ENCODE results near the gene COBLL1.

DNA sequence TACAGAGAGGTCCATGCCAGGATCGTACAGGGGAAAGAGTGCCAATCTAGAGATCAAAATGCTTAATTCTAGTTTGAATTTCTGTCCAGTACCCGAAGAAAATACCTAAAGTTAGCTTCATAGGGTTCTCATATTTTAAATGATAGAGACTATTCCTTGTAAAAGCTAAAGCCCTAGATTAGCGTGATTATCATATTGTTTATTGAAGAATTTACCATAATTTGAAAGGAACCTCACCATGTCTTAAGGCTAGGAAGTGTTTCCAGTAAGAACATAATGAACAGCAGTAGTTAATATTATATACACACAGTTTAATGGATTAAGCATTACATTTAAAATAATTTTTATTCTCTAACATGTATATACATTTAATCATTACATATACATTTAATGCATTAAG is 68.5 kb downstream of the COBLL1 start:
- TF ChIP-seq, protein P1, sequence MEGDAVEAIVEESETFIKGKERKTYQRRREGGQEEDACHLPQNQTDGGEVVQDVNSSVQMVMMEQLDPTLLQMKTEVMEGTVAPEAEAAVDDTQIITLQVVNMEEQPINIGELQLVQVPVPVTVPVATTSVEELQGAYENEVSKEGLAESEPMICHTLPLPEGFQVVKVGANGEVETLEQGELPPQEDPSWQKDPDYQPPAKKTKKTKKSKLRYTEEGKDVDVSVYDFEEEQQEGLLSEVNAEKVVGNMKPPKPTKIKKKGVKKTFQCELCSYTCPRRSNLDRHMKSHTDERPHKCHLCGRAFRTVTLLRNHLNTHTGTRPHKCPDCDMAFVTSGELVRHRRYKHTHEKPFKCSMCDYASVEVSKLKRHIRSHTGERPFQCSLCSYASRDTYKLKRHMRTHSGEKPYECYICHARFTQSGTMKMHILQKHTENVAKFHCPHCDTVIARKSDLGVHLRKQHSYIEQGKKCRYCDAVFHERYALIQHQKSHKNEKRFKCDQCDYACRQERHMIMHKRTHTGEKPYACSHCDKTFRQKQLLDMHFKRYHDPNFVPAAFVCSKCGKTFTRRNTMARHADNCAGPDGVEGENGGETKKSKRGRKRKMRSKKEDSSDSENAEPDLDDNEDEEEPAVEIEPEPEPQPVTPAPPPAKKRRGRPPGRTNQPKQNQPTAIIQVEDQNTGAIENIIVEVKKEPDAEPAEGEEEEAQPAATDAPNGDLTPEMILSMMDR (IDR thresholded peaks at IDR 0.05) = no peak
- TF ChIP-seq POLR2AphosphoS5 (IDR thresholded peaks at IDR 0.05) (no peak), POLR2A (IDR thresholded peaks at IDR 0.05; ENCODE audit: low read depth) (no peak)
